Tibial nerve (tissue), 3 donors: Measurements from ENCODE around the gene MDFIC.

ENCODE experiments used
- POLR2A ChIP-seq, 2 donors: fragments of 450-650 bp; IDR thresholded peaks; one replicate each; pipeline ENCODE4 v1.6.1; 2017; ENCODE audit warnings: antibody characterized with exemption in 2 of 2, mild to moderate bottlenecking in 2 of 2, moderate library complexity in 2 of 2
- TF ChIP-seq, protein P1 (sequence below), 5 experiments: fragments of 200-600 bp in 3 of 5; fragments of 450-650 bp in 2 of 5; sonication (generic) in 3 of 5; IDR thresholded peaks; one replicate each; pipeline ENCODE4 v1.5.1; 2016 to 2019; ENCODE audit warnings: antibody characterized with exemption in 5 of 5, mild to moderate bottlenecking in 3 of 5, moderate library complexity in 2 of 5

DNA sequence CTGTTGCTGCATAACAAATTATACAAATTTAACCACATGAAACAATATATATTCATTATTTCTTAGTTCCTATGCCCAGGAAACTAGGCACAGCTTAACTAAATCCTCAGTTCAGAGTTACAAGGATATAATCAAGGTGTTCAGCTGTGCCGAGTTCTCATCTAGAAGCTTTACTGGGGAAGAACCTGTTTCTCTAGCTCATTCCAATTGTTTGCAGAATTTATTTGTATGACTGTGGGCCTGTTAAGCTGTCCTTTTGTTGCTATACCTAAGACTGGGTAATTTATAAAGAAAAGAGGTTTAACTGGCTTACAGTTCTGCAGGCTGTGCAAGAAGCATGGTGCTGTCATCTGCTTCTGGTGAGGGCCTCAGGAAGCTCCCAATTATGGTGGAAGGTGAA, 21.8 kb upstream of the MDFIC start:
- TF ChIP-seq, protein P1, sequence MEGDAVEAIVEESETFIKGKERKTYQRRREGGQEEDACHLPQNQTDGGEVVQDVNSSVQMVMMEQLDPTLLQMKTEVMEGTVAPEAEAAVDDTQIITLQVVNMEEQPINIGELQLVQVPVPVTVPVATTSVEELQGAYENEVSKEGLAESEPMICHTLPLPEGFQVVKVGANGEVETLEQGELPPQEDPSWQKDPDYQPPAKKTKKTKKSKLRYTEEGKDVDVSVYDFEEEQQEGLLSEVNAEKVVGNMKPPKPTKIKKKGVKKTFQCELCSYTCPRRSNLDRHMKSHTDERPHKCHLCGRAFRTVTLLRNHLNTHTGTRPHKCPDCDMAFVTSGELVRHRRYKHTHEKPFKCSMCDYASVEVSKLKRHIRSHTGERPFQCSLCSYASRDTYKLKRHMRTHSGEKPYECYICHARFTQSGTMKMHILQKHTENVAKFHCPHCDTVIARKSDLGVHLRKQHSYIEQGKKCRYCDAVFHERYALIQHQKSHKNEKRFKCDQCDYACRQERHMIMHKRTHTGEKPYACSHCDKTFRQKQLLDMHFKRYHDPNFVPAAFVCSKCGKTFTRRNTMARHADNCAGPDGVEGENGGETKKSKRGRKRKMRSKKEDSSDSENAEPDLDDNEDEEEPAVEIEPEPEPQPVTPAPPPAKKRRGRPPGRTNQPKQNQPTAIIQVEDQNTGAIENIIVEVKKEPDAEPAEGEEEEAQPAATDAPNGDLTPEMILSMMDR (IDR thresholded peaks at IDR 0.05) = no peak
- no peak for TF ChIP-seq POLR2A (IDR thresholded peaks at IDR 0.05)
